HG02885 (cell line): ENCODE results near the gene CCM2.

Experiments used
- ATAC-seq: cut with Tn5 transposase; IDR thresholded peaks from one replicate; pipeline ENCODE4 v1.9.1; 2021; ENCODE audit warnings: mild to moderate bottlenecking; ENCODE audit not compliant: unreplicated experiment, poor library complexity

The CCM2 gene

GRCh38 chr7:45057878-45058277 lies 57.9 kb downstream of the CCM2 start:
- ATAC-seq = no peak

GRCh38 chr7:45060295-45060694 lies 60.3 kb downstream of the CCM2 start:
- ATAC-seq = no peak

DNA sequence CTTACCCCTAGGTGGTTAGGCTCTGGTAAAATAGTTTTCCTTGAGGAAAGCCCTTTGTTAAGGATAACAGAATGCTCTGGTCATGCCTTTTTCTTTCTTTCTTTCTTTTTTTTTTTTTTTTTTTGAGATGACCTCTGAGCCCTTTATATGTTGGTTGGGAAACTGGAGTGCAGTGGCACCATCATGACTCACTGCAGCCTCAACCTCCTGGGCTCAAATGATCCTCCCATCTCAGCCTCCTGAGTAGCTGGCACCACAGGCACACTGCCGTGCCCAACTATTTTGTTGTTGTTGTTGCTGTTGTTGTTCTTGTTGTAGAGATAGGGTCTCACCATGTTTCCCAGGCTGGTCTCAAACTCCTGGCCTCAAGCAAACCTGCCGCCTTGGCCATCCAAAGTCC lies 61.4 kb downstream of the CCM2 start:
- ATAC-seq = no peak

DNA sequence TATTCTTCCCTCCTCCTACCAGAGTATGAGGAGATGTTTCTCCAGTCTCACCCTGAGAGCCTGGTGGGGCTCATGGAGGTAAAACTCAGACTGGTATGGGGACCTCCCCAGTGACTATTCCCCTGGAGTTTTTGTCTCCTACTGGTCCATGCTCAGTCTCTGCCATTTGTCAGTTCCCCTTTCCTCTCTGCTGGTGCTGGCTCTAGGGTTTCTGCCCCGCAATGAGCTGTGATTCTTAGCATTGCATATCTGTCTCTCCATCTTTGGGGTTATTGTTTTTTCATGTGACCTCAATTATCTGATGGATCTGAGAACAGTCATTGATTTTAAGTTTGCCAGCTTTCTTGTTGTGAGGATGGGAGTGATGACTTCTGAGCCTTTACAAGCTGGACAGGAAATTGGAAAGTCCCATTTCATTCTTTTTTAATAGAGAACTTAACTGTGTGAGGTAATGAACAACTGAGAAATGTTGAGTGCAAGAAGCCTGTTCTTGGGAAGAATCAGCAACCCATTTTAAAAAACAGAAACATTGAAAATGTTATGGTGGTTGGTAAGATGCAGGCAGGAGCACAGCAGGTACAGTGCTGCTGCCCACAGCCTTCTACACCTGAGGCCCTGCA lies 61.9 kb downstream of the CCM2 start:
- no peak for ATAC-seq

GRCh38 chr7:45064047-45064725 lies 64.2 kb downstream of the CCM2 start:
- ATAC-seq = no peak

DNA sequence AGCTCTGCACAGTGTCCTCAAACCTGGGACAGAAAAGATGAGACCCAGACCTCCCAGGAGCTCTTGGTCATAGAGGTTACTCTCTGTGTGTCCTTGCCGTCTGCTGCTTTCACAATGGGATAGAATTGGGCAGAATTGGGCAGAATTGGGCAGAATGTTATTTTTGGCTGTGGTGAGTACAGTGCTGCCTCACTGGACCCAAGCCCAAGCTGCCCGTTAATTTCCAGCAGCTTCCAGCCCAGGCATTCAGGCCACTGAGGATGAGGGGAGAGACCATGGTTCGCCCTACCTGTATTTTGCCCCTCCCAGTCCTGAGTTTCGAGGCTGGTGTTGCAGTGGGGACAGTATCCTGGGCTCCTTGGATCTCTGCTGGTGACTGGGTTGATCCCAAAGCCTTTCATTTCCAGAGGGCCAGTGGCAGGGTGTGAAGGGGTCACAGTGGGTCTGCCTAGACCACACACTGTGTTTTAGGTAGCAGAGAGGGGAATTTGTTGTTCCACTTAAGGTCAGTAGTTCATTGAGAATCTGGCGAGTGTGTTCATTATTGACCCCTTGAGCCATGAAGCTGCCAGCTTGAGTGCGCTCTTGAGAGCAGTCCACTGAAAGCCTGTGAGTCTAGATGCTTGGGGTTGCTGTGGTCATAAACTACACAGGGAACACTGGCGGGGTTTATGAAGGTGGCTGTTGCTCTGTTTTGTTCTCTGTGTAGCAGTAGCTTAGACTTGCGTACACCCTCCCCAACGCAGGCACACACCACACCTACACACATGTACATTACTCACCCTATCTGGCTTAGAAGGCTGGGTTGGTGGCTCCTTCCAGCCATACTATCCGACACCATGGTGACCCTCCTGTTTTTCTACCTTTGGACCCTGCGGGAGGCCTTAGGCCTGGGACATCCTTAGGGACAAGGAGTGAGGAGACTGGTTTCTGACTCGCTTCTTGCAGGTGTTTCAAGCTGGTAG lies 65.3 kb downstream of the CCM2 start:
- no peak for ATAC-seq

DNA sequence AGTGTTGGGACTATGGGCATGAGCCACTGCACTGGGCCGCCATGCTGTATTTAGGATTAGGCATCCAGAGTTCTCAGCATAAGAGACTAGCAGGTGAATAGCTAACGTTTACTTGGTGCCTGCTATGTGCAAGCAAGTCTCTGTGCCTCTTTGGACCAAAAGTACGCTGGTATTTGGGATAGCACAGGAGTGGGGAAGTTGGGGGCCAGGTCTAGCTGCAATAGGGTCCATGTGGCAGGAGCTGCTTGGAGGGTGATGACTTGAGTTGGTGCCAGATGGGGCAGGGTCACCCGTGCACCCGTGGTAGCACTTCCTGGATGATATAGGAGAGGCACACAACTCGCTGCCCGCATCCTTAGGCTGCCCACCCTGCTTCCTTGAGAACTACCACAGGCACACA lies 66.4 kb downstream of the CCM2 start:
- ATAC-seq = no peak

GRCh38 chr7:45067582-45067981 lies 67.6 kb downstream of the CCM2 start:
- ATAC-seq = no peak

DNA sequence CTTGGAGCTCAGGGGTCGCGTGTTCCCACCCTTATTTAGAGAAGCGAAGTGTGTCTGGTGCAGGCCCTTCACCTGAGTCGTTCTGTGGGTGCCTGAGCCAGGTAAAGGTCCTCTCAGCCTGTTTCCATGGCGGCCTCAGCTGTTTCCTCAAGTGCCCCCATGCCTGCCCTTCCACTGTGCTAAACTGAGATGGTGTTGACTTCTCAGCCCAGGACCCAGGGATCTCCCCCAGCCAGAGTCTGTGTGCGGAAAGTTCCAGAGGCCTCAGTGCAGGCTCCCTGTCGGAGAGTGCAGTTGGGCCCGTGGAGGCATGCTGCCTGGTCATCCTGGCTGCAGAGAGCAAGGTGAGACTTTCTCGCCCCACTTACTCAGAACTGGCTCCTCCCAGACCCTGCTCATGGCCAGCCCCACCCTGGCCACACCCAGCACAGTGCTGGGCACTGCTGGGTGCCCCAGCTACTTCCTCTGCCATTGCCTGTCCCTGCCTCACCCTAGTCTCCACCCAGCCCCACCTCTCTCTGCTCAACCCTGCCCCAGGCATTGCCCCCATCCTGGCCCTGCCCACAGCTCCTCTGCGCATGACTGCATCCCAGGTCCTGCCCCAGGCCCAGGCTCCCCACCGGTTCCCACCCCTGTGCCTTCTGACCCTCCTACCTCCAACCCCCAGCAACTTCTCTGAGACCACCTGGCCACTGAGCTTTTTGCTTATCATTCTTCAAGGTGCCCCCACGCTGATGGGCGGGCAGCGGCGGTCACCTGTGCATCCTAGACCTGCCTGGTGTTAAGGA lies 68.4 kb downstream of the CCM2 start:
- no peak for ATAC-seq

DNA sequence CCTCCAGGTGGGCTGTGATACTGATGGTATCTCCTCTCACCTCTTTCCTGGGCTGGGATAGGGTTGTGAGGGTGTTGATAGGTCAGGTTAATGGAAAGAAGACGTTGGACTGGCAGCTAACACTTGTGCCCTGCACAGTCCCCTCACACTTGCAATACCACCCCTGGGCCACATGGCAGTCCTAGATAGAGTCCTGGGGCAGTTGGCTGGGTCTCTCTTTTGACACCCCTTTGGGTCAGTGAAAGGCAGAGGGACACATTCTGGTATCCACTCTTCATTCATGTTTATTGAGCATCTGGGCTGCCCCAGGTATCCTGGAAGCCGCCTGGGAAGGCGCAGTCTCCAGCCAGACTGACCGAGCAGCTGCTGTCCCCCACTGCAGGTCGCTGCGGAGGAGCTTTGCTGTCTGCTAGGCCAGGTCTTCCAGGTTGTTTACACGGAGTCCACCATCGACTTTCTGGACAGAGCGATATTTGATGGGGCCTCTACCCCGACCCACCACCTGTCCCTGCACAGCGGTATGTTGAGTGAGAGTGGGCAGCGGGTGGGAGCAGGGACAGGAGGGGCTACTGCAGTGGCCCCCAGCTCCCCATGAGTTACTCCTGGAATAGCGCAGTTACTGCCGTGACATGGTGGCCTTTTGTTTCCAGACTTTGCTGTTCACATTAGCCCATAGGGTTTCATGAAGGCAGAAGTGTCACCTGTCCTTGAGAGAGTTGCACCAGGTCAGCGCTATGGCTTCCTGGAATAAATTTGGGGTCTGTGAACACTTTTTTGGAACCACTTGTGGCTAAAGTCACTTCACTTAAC lies 69.6 kb downstream of the CCM2 start:
- ATAC-seq = no peak

DNA sequence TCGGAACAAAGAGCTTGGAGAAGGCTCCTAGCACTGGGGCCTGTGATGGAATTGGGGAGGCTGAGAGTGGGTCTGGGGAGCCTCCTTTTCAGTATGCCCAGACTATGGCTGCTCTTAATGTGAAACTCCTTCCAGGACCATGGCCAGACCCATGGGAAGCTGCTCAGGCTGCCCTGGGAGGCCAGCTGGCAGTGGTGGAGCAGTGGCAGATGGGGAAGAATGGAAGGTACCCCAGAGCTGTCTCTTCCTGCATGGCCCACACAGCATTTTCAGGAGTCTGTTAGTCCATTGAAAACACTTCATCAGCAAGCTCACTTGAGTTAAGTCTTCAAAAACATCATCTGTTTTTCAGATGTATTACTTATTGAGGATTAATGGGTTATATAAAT lies 70.2 kb downstream of the CCM2 start:
- no peak for ATAC-seq

GRCh38 chr7:45071528-45071927 lies 71.5 kb downstream of the CCM2 start:
- ATAC-seq = no peak

- no peak for ATAC-seq
Observed at GRCh38 chr7:45072131-45073030, 72.4 kb downstream of the CCM2 start.

DNA sequence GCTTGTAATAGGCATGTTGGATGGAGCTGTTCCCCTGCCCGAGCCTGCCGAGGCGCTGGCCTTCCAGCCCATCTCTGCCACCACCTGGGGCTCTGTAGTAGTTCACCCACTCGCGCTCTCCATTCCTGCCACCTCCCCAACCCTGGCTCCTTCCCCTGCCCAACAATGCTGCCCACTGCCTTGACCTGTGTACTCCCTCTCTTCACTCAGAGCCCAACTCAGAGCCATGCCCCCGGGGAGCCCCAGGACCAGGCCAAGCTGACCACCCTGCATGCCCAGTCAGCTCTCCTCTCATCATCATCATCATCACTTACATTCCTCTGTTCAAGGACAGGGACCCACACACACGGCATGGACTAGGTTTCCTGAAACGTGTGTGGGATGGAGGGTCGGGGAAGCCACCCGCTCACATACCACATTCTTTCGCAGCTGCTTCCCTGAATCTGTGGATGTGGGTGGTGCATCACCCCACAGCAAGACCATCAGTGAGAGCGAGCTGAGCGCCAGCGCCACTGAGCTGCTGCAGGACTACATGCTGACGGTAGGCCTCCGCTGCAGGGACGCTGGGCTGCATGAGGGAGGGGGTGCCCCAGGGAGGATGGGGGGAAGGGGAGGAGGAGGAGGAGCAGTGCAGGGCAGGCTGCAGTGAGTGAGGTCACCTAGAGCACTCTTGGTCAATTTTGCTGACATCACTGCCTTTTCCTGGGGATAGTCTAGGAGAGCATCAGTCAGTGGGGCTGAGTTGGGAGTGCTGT lies 73.2 kb downstream of the CCM2 start:
- no peak for ATAC-seq

GRCh38 chr7:45073786-45074527 lies 74.0 kb downstream of the CCM2 start:
- no peak for ATAC-seq

GRCh38 chr7:45074528-45075354 lies 74.7 kb downstream of the CCM2 start:
- ATAC-seq = no peak

- ATAC-seq = no peak
Observed at GRCh38 chr7:45075355-45075644, 75.3 kb downstream of the CCM2 start.
